ENCODE data around the gene CD27.
A peak's percentile ranks its signal among the peaks of the same experiment; 100 is the strongest.
"Not testable (repeated sequence)": the region's sequence is repeated elsewhere in the genome, so short reads cannot be mapped to it uniquely, and the experiment has no call there.

CD27 gene

DNA sequence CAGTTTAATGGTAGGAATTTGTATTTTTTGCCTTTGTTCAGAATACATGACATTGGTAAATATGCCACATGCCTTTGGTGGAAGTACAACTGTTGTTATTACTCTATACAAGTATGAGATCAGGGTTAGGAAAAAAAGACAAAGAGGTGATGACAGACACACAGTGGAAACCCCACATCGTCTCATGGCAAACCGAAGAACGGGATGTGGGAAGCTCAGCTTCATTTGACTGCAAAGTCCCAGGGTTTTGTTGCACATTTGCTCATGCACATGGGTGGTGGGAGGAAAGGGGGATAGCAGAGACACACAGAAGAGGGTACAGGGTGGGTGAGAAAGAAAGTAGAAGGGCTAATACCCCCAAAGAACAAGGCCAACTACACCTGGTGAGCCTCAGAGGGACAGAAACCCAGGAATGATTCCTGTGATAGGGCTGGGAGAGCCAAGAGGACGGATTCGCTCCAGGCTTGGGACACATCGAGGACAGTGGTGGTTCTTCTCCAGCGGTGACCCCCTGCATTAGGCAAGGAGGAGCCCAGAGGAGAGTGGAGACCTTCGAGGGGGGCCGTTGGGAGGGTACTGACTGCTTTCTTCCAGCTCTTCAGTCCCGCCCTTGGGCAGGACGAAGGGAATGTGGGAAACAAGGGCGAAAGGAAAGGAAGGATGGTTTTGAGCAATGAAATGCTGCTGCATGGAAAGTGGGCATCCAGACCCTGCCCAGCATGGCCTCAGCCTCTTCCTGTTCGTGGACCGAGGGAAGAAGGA, 17.7 kb downstream of the CD27 start:
- DNase-seq, result no peak

GRCh38 chr12:6463216-6463615, 18.5 kb downstream of the CD27 start:
- no peak for DNase-seq

DNA sequence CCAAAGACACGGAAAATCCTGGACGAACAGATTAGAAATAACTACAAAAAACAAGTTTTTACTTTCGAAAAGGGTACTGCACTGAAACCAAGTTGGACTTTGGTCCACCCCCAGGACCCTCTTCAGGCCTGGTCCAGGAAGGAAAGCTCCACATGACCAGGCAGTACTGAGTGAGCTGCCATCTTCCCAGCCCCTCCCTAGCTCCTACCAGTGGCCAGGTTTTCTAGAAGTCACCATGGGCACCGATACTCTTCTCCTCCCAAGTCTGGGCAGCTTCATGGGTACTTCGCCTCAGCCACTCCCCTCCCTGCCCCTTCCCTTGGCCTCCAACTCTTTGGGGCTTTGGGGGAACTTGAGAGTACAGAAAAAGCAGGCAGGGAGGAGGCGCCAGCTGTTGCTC, 19.1 kb downstream of the CD27 start:
- no peak for DNase-seq

DNA sequence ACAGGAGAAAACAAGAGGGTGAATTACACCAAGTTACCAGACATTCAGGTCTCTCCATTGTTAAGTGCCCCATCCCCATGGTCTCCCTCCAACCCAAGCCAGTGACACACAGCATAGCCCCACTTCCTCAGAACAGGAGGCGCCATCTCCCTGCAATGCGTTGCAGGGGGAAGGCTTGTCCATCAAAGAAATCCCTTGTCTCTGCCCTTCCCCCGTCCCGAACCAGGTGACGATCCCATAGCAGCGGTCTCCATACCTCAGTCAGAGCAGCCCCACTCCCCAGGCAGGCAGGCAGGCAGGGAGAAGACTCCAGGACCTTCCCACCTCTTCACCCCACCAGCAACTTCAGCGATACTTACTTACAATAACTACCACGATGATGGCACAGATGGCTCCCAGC, 19.8 kb downstream of the CD27 start:
- no peak for DNase-seq

DNA sequence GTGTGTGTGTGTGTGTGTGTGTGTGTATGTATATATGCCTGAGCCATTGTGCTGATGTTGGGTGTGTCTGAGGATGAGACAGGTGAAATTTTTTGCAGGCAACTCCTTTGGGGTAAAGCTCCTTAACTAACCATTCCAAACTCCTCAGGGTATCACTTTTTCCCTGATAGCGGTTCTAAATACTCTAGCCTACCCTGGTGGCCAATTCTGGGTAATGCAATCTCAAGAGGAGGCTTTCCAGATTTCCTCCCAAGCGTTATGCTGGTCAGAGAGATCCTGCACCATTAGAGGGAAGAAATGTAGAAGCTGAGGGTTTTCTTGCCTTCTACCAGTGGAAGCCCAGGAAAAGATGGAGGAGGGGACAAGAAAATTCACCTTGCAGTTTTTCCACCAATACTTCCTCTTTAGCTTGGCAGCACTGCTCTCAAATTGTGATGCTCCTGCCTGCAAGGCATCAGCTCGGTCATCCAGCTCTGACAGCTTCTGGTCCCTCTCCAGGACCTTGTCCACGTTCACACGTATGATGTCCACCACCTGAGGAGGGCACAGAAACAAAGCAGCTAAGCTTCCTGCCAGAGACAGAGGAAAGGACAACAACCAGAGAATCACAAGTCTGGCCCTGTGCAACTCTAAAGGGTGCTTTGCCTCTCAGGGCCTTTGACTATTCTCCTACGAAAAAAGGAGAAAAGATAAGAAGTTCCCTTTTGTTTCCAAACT, 20.9 kb downstream of the CD27 start:
- peak; percentile 41 for DNase-seq

- DNase-seq, result no peak
Measured at GRCh38 chr12:6466184-6466573, 21.4 kb downstream of the CD27 start.

- DNase-seq, result not testable (repeated sequence)
Measured at GRCh38 chr12:6466751-6467150, 22.0 kb downstream of the CD27 start.

DNA sequence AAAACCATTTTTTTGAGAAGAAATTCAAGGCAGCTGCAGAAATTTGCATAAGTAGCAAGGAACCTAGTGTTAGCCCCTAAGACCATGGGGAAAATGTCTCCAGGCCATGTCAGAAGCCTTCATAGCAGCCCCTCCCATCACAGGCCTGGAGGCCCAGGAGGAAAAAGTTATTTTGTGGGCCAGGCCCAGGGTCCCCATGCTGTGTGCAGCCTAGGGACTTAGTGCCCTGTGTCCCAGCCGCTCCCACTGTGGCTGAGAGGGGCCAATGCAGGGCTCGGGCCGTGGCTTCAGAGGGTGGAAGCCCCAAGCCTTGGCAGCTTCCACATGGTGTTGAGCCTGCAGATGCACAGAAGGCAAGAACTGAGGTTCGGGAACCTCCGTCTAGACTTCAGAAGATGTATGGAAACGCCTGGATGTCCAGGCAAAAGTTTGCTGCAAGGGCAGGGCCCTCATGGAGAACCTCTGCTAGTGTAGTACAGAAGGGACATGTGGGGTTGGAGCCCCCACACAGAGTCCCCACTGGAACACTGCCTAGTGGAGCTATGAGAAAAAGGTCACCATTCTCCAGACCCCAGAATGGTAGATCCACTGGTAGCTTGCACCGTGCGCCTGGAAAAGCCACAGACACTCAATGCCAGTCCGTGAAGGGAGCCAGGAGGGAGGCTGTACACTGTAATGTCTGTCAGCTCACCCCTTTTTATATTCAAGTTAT, 23.0 kb downstream of the CD27 start:
- not testable (repeated sequence) for DNase-seq

DNA sequence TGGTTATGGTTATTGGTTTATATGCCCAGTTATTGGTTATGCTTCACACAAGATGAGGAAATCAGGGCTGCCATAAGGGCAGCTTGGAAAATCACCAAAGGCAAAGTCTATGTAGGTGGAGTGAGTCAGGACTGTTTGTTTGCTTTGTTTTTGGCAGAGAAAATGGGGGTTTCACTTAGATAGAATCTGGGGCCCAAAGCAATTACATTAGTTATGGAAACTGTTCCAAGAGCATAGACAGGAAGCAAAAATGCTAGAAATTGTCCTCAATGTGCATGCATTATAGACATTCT, 23.5 kb downstream of the CD27 start:
- DNase-seq, result no peak

DNA sequence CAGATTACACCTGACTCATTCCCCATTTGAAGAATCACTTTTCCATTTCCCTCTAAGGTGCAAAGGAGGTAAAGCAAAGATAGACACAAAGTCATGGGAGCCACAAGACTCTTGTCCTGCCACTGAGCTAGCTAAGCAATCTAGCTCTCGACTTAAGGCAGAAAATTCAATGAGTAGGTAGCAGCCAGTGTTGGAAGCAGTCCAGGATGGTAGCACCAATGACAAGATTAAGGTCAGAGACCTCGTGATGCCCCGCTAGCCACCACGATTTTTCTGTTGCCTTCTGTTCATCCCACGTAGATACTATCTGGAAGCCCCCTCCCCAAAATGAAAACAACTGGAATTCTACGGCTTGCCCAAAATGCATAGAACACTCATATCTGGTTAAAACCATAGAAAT, 24.3 kb downstream of the CD27 start:
- no peak for DNase-seq

DNA sequence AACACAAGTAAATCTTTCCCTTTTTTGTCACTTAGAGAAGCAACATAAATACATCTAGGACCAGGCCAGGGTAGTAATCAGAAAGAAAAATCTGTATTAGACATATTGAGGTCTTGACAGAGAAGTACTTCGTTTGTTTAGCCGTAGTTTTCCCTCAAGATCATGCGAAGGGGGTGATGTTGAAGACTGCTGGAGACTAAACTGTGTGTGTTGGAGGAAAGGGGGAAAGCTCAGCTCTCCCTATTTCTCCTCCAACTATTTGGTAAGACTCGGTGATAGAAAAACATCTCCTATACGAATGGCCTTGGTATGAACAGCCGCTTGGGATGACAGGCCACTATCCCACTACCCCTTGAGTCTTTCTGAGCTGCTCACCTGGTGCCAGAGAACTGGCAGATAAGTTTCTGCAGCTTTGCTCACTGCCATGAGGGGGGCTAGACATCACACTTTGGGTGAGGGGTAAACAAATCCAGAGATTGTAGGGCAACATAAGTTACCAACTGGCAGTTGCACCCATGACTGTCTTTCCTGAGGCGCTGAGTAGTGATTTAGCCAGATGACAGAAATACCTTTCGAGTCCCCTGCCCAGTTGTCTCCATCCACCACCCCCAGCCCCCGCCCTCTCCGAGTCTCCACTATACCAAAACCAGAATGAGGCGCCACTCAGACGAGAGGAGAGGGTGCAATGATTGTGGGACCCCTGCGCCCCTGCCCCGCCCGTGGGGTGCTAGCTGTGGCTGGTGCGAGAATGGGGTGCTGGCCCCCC, 25.0 kb downstream of the CD27 start:
- no peak for DNase-seq

GRCh38 chr12:6470375-6471163, 25.8 kb downstream of the CD27 start, which contains the start of gene VAMP1:
Gene VAMP1, minus strand, starts transcription at chr12:6470677. Its CDS starts 146 bp downstream, at chr12:6470531.
- peak; percentile 97 for DNase-seq

DNA sequence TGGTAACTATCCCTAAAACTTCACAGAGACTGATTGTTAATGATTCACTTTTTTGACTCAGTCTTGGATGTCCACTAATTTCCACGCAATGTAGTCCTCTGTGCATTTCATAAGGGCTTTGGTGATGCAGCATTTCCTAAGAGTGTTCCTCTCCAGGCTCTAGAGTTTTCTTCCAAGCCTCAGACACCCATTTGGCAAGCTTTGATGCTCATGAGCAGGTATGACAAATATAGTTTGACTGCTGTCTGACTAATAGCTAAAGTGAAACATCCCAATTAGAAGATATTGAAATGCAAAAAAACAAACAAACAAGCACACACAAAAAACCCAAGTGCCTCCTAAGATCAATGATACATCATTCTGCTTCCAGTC, 27.2 kb downstream of the CD27 start:
- DNase-seq, result no peak

DNA sequence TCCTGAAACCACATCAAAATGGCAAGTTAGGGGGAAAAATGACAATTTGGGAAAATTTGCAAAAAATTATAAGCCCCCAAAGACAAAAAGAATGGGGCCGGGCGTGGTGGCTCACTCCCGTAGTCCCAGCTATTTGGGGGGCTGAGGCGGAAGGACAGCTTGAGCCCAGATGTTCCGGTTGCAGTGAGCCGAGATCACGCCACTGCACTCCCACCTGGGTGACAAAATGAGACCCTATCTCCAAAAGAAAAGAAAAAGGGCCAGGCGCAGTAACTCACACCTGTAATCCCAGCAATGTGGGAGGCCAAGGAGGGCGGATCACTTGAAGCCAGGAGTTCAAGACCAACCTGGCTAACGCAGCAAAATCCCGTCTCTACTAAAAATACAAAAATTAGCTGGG, 27.7 kb downstream of the CD27 start:
- no peak for DNase-seq

GRCh38 chr12:6475233-6475975, 30.6 kb downstream of the CD27 start:
- DNase-seq, result not testable (repeated sequence)

GRCh38 chr12:6476489-6476888, 31.7 kb downstream of the CD27 start:
- DNase-seq, result no peak

- not testable (repeated sequence) for DNase-seq
Measured at GRCh38 chr12:6477601-6478377, 33.0 kb downstream of the CD27 start.

- DNase-seq, result no peak
Measured at GRCh38 chr12:6478416-6478815, 33.7 kb downstream of the CD27 start.

DNA sequence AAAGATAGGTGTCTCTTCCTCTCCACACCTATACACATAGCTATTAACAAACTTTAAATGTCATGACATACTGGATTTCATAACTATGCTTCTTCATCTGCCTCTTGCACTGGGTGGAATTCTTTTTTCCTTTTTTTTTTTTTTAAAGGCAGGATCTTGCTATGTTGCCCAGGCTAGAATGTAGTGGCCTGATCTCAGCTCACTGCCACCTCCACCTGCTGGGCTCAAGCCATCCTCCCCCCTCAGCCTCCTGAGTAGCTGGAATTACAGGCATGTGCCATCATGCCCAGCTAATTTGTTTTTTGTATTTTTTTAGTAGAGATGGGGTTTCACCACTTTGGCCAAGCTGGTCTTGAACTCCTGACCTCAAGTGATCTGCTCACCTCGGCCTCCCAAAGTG, 43.5 kb downstream of the CD27 start:
- DNase-seq, result no peak

GRCh38 chr12:6489449-6489848, 44.7 kb downstream of the CD27 start:
- no peak for DNase-seq

- DNase-seq, result not testable (repeated sequence)
Measured at GRCh38 chr12:6490673-6491072, 45.9 kb downstream of the CD27 start.
